Panc1 (cell line): ENCODE results near the gene USH1C. TPM values are rescaled to one million over a fixed set of nuclear protein-coding genes. Genes with fewer than 3 reads are reported as not detected.

Source experiments
- ATAC-seq: fragments of 200-7000 bp; cut with Tn5 transposase; 2 replicates; pipeline ENCODE4 v1.9.1; 2020; ENCODE audit warnings: mild to moderate bottlenecking, moderate library complexity
- BruUV-seq: library from RNA; stranded (reverse); fragments of 400-500 nt; replicated peaks from 2 replicates; lab custom pipeline; 2021; lab: Mats Ljungman, UMichigan
- CTCF ChIA-PET: fragments of 300-600 bp; sonication (Branson Sonifier 250); formaldehyde crosslinking; loops from one replicate; lab custom pipeline; 2022; ENCODE audit warnings: antibody characterized with exemption; lab: Charles Lee
- POLR2A ChIA-PET: fragments of 300-600 bp; sonication (Branson Sonifier 250); formaldehyde crosslinking; loops from one replicate; lab custom pipeline; 2022; ENCODE audit warnings: antibody characterized with exemption; lab: Charles Lee
- DNase-seq: peaks from one replicate; pipeline ENCODE4 v3.0.0-alpha.2; 2010; ENCODE audit warnings: low read depth, low spot score
- H3K27ac ChIP-seq: 2 replicates; pipeline ENCODE4 v1.5.1; 2011; ENCODE audit warnings: mild to moderate bottlenecking, low read length, inconsistent platforms
- H3K27me3 ChIP-seq: fragments of 200-500 bp; sonication (Bioruptor generic); 2 replicates; pipeline ENCODE4 v1.6.0; 2014; ENCODE audit warnings: low read length, inconsistent platforms; ENCODE audit not compliant: control insufficient read depth, insufficient read depth
- H3K36me3 ChIP-seq: fragments of 200-500 bp; sonication (Bioruptor generic); 2 replicates; pipeline ENCODE4 v1.5.1; 2014; ENCODE audit warnings: inconsistent platforms, mild to moderate bottlenecking, low read length, moderate library complexity; ENCODE audit not compliant: control insufficient read depth, insufficient read depth
- H3K4me1 ChIP-seq: 2 replicates; pipeline ENCODE4 v1.5.1; 2011; ENCODE audit warnings: inconsistent platforms, mild to moderate bottlenecking, low read length, moderate library complexity; ENCODE audit not compliant: control insufficient read depth, insufficient read depth
- H3K4me3 ChIP-seq, 2 experiments: 2 replicates each; pipeline ENCODE4 v1.5.1; 2011 to 2012; ENCODE audit warnings: low read depth in 2 of 2, low read length in 2 of 2, mild to moderate bottlenecking in 2 of 2, inconsistent platforms in 1 of 2, moderate library complexity in 1 of 2
- H3K9me3 ChIP-seq: fragments of 200-500 bp; sonication (Bioruptor generic); 2 replicates; pipeline ENCODE4 v1.5.1; 2014; ENCODE audit warnings: low read depth, mild to moderate bottlenecking, inconsistent platforms, low read length, moderate library complexity; ENCODE audit not compliant: control insufficient read depth, insufficient read depth
- CTCF ChIP-seq: fragments of 450-650 bp; IDR thresholded peaks from 2 replicates; pipeline ENCODE4 v1.5.1; 2017; ENCODE audit warnings: mild to moderate bottlenecking
- POLR2AphosphoS5 ChIP-seq: IDR thresholded peaks from 2 replicates; pipeline ENCODE4 v1.6.1; 2012; ENCODE audit warnings: mild to moderate bottlenecking, low read depth, low read length, moderate library complexity
- REST ChIP-seq, 2 experiments: IDR thresholded peaks; 2 replicates each; pipeline ENCODE4 v1.6.1; 2011 to 2012; ENCODE audit warnings: low read depth in 2 of 2, control low read depth in 1 of 2, low read length in 1 of 2, mild to moderate bottlenecking in 1 of 2, moderate library complexity in 1 of 2; ENCODE audit not compliant: insufficient read depth in 1 of 2
- SIN3A ChIP-seq: IDR thresholded peaks from 2 replicates; pipeline ENCODE4 v1.6.1; 2012; ENCODE audit warnings: low read depth, mild to moderate bottlenecking, low read length, moderate library complexity, borderline replicate concordance; ENCODE audit not compliant: insufficient read depth
- TCF7L2 ChIP-seq: IDR thresholded peaks from 2 replicates; pipeline ENCODE4 v1.6.1; 2011; ENCODE audit warnings: mild to moderate bottlenecking, low read depth, low read length, inconsistent platforms
- in situ Hi-C: cut with HindIII; loops from 2 replicates; pipeline ENCODE4 v1.10.0; 2016; ENCODE audit warnings: low sequenced_read_pairs, low pct_unique_long_range_greater_than_20kb
- intact Hi-C: fragments of 100-400 bp; cut with micrococcal nuclease; formaldehyde crosslinking; loops from one replicate; pipeline ENCODE4 v1.10.0; 2022; ENCODE audit not compliant: unreplicated experiment
- total RNA-seq: library from RNA; stranded (reverse); gene quantifications from one replicate; pipeline ENCODE4 v1.2.1, GENCODE V29; 2021; ENCODE audit not compliant: unreplicated experiment

Gene USH1C
- total RNA-seq, 1 experiment from 2014 or later, result not detected

GRCh38 chr11:17486646-17487045 lies 57.6 kb downstream of the USH1C start:
- CTCF ChIA-PET, result no interaction called here
- in situ Hi-C loops (no loop called here), intact Hi-C loops (no loop called here)
- H3K27me3 ChIP-seq, result peaks cover 4% of the 10 kb centered on the region; the same call in 1 of the 2 replicates
- POLR2A ChIA-PET, result no interaction called here
- H3K36me3 ChIP-seq, result no peaks in the 10 kb centered on the region
- TF ChIP-seq REST (IDR thresholded peaks at IDR 0.05; ENCODE audit: insufficient read depth in 1 of 2, low read depth in 2 of 2, low read length in 1 of 2) (no peak), TCF7L2 (no peak), CTCF (no peak), SIN3A (no peak), POLR2AphosphoS5 (no peak)
- no peak overlapping the region for H3K27ac ChIP-seq
- H3K4me3 ChIP-seq, result no peak overlapping the region
- no peaks in the 10 kb centered on the region for H3K9me3 ChIP-seq
- BruUV-seq, result no TSS peak
- H3K4me1 ChIP-seq, result no peaks in the 10 kb centered on the region
- ATAC-seq, result no peak
- no peak for DNase-seq

GRCh38 chr11:17483505-17483904 lies 60.7 kb downstream of the USH1C start:
- intact Hi-C loops, result no loop called here

More at GRCh38 chr11:17483505-17483904, 60.7 kb downstream of the USH1C start:
- Histone ChIP-seq H3K27me3 (peaks cover 4% of the 10 kb centered on the region; the same call in 1 of the 2 replicates), H3K9me3 (no peaks in the 10 kb centered on the region), H3K27ac (no peak overlapping the region), H3K4me1 (no peaks in the 10 kb centered on the region), H3K4me3 (no peak overlapping the region), H3K36me3 (no peaks in the 10 kb centered on the region)
- ChIA-PET POLR2A (no interaction called here), CTCF (no interaction called here)
- ATAC-seq (no peak), DNase-seq (no peak)
- TF ChIP-seq CTCF, result no peak
- TF ChIP-seq TCF7L2, result no peak
- TF ChIP-seq POLR2AphosphoS5, result no peak
- TF ChIP-seq REST (IDR thresholded peaks at IDR 0.05; ENCODE audit: insufficient read depth in 1 of 2, low read depth in 2 of 2, low read length in 1 of 2), result no peak
- no peak for TF ChIP-seq SIN3A
- in situ Hi-C loops, result no loop called here
- BruUV-seq, result no TSS peak
